Colonic mucosa (tissue), 4 donors: Measurements from ENCODE around the gene GRIK4. TPM values are rescaled to one million over a fixed set of nuclear protein-coding genes. Genes with fewer than 3 reads are reported as not detected.
A peak's percentile ranks its signal among the peaks of the same experiment; 100 is the strongest.

Experiments used
- DNase-seq: peaks from one replicate; pipeline ENCODE4 v3.0.0-alpha.2; 2020
- H3K27ac ChIP-seq: fragments of 200-600 bp; one replicate; pipeline ENCODE4 v1.8.0; 2021
- H3K27me3 ChIP-seq: fragments of 200-600 bp; one replicate; pipeline ENCODE4 v1.8.0; 2021
- H3K36me3 ChIP-seq: fragments of 200-600 bp; one replicate; pipeline ENCODE4 v1.8.0; 2021
- H3K4me1 ChIP-seq: fragments of 200-600 bp; one replicate; pipeline ENCODE4 v1.8.0; 2021; ENCODE audit warnings: mild to moderate bottlenecking
- H3K4me3 ChIP-seq: fragments of 200-600 bp; one replicate; pipeline ENCODE4 v1.8.0; 2021
- H3K9ac ChIP-seq, 2 donors: one replicate each; pipeline ENCODE4 v1.7.0; 2013; ENCODE audit warnings: control low read depth in 2 of 2, low read depth in 2 of 2, low read length in 2 of 2
- H3K9me3 ChIP-seq: fragments of 200-600 bp; one replicate; pipeline ENCODE4 v1.8.0; 2021
- intact Hi-C: fragments of 100-400 bp; cut with DNase I; formaldehyde crosslinking; loops from one replicate; pipeline ENCODE4 v1.14.1; 2022
- total RNA-seq, 2 donors: library from RNA; stranded (reverse); fragmentation: NEBNext Ultra II Directional in 1 of 2; extraction: Animal tissue kit (Norgen Biotek cat#: 25700) in 1 of 2; gene quantifications; one replicate each; pipeline ENCODE4 v1.2.1, GENCODE V29; 2021
- TF ChIP-seq, protein P1 (sequence below): fragments of 200-600 bp; IDR thresholded peaks from one replicate; pipeline ENCODE4 v1.8.0; 2022; ENCODE audit warnings: antibody characterized with exemption, mild to moderate bottlenecking
- donor health status: healthy.
- donor health status: DM: no; HTN: no; CAD: no.
- donor health status: DM: no; HTN: no; CAD: no.

The GRIK4 gene
- total RNA-seq, 2 donors from 2014 or later = 0.10 to 0.21 TPM

DNA sequence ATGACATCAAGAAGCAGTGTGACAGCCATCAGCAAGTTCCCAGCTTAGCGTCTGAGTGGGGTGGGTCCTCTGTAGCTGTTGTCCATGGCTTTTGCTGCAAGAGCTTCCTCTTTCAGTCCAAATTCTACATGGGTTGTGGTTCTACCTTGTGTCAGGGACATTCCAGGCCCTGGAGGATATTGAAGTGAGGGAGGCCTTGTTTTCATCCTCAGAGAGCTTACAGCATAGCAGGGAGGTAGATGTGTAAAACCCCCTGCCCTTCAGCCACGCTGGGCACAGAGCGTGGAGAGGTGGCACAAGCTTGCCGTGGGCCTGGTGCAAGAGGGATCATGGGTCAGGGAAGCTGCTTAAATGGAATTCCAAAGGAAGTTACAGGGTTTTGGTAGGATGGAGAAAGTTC, 93.9 kb downstream of the GRIK4 start:
- peaks cover 3% of the 10 kb centered on the region for H3K4me1 ChIP-seq
- no peak overlapping the region for H3K4me3 ChIP-seq
- no peaks in the 10 kb centered on the region for H3K36me3 ChIP-seq
- no peak overlapping the region for H3K27ac ChIP-seq
- no peaks in the 10 kb centered on the region for H3K9me3 ChIP-seq
- intact Hi-C loops = no loop called here
- no peak overlapping the region for H3K9ac ChIP-seq
- DNase-seq = no peak
- TF ChIP-seq, protein P1, sequence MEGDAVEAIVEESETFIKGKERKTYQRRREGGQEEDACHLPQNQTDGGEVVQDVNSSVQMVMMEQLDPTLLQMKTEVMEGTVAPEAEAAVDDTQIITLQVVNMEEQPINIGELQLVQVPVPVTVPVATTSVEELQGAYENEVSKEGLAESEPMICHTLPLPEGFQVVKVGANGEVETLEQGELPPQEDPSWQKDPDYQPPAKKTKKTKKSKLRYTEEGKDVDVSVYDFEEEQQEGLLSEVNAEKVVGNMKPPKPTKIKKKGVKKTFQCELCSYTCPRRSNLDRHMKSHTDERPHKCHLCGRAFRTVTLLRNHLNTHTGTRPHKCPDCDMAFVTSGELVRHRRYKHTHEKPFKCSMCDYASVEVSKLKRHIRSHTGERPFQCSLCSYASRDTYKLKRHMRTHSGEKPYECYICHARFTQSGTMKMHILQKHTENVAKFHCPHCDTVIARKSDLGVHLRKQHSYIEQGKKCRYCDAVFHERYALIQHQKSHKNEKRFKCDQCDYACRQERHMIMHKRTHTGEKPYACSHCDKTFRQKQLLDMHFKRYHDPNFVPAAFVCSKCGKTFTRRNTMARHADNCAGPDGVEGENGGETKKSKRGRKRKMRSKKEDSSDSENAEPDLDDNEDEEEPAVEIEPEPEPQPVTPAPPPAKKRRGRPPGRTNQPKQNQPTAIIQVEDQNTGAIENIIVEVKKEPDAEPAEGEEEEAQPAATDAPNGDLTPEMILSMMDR = no peak
- H3K27me3 ChIP-seq = no peaks in the 10 kb centered on the region

DNA sequence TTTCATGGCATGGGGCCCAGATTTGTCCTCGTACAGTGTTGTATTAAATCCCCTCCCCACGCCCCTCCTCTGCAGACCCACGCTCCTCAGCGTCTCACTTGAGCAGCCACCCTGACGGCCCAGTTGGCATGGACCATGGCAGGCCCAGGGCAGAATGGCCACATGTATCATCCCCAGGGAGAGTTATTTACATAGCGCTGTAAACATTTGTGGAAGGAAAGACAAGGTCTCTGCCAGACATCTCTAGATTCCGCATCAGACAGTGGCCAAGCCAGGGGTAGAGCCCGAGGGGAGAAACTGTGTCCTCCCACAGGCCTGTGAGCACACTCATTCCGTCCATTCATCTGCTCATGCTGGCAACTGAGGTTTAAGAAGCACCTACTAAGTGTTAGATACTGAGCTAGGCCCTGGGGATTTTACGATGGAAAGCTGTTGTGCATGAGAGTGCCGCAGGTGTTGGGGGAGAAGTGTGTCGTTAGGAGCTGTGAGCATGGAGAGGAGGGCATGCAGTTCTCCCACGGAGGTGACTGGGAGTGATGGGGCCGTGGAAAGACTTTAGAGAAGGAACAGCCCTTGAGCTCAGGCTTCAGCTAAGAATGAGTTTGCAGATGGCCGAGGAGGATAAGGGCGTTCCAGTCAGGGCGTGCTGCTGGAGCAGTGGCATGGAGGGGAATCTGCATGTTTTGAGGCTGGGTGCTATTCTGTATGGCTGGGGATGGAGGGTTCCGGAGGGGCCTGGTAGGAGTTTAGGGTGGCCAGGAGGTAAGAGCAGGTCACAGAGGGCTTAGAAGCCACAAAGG, 94.9 kb downstream of the GRIK4 start:
- DNase-seq = no peak
- TF ChIP-seq, protein P1 = no peak

DNA sequence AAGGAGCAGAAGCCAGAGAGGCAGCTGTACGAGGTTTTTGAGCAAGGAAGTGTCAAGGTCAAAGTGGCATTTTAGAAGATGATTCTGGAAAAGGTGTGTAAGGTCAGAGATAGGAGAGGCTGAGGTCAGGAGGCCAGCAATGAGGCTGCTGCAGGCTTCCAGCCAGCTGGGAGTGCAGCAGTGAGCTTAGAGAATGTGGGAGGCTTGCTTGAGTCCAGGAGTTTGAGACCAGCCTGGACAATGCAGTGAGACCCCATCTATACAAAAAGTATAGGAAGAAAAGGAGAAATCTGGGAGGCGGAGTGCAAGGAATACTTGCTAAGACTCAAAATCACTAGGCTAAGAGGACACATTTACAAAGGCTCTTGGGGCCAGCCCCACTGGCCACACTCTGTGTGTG, 96.5 kb downstream of the GRIK4 start:
- Histone ChIP-seq H3K36me3 (no peaks in the 10 kb centered on the region), H3K27ac (no peak overlapping the region), H3K4me3 (no peak overlapping the region), H3K27me3 (no peaks in the 10 kb centered on the region), H3K4me1 (peaks cover 3% of the 10 kb centered on the region), H3K9ac (no peak overlapping the region), H3K9me3 (no peaks in the 10 kb centered on the region)
- intact Hi-C loops = no loop called here
- TF ChIP-seq, protein P1 = no peak
- no peak for DNase-seq

More for the DNA sequence above, 94.9 kb downstream of the GRIK4 start:
- H3K9me3 ChIP-seq = no peaks in the 10 kb centered on the region
- no peaks in the 10 kb centered on the region for H3K27me3 ChIP-seq
- H3K36me3 ChIP-seq = no peaks in the 10 kb centered on the region
- intact Hi-C loops = no loop called here
- no peak overlapping the region for H3K9ac ChIP-seq
- peaks cover 3% of the 10 kb centered on the region for H3K4me1 ChIP-seq
- no peak overlapping the region for H3K4me3 ChIP-seq
- H3K27ac ChIP-seq = no peak overlapping the region

DNA sequence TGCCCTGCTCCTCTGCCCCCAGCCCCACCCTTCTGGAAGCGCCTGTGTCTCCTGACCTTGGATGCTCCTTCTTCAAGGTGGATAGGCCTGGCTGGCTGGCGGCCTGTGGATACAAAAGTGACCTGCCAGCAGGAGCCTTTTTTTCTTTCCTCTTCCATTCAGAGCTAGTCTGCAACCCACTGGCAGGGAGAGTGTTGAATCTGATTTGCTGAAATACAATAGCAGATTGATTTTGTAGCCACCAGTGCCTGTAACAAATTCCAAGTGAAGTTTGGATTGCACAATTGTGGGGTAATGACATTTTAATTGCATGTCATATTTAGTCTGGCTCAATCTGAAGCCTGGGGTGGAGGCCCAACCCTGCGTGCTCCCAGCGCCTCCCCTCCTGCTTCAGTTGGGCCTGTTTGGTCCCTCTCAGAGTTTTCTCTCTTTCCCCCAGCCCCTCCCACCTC, 97.2 kb downstream of the GRIK4 start:
- Histone ChIP-seq H3K4me1 (peaks cover 3% of the 10 kb centered on the region), H3K36me3 (no peaks in the 10 kb centered on the region), H3K9me3 (no peaks in the 10 kb centered on the region), H3K27ac (no peak overlapping the region), H3K27me3 (no peaks in the 10 kb centered on the region), H3K9ac (no peak overlapping the region), H3K4me3 (no peak overlapping the region)
- TF ChIP-seq, protein P1 = no peak
- intact Hi-C loops = no loop called here
- peak; percentile 34 for DNase-seq

DNA sequence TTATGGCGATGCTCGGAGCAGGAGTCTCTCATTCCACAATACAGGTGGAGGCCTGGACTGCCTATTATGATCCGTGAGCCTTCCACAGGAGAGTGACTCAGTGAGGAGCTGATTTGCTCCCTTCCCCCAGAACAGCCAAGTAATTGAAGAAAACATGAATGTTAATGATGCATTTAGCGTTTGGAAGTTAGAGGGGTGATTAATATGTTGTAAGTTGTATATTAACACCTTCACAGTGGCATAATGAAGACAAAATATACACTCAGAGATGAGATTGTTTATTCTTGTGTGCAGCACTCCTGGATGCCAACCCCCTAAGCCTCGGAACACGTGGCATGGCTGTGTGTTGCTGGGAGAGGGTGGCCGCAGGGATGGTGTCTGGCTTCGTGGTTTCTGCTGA, 98.6 kb downstream of the GRIK4 start:
- no peaks in the 10 kb centered on the region for H3K27me3 ChIP-seq
- H3K9me3 ChIP-seq = no peaks in the 10 kb centered on the region
- peaks cover 3% of the 10 kb centered on the region for H3K4me1 ChIP-seq
- intact Hi-C loops = no loop called here
- H3K27ac ChIP-seq = no peak overlapping the region
- H3K4me3 ChIP-seq = no peak overlapping the region
- no peak overlapping the region for H3K9ac ChIP-seq
- no peaks in the 10 kb centered on the region for H3K36me3 ChIP-seq
- TF ChIP-seq, protein P1 = no peak
- no peak for DNase-seq
